Activated naive CD4-positive, alpha-beta T cell treated with anti-CD3 and anti-CD28 coated beads for 36 hours (primary cell): ENCODE data around the gene SLFNL1. TPM values are rescaled to one million over a fixed set of nuclear protein-coding genes. Genes with fewer than 3 reads are reported as not detected.
A peak's percentile ranks its signal among the peaks of the same experiment; 100 is the strongest.

Experiments used
- CTCF ChIA-PET: fragments of 350-600 bp; sonication (Branson Sonifier 250); formaldehyde crosslinking; loops from one replicate; lab custom pipeline; 2021; ENCODE audit warnings: antibody characterized with exemption; lab: Charles Lee
- DNase-seq: peaks from one replicate; pipeline ENCODE4 v3.0.0-alpha.2; 2020
- H3K27ac Mint-ChIP-seq: one replicate; pipeline ENCODE4 v1.8.0; 2021; ENCODE audit warnings: mild to moderate bottlenecking, mixed read lengths
- H3K27me3 Mint-ChIP-seq: one replicate; pipeline ENCODE4 v1.8.0; 2021; ENCODE audit warnings: low read depth, mixed read lengths
- H3K36me3 Mint-ChIP-seq: one replicate; pipeline ENCODE4 v1.8.0; 2021; ENCODE audit warnings: low read depth, mixed read lengths
- H3K4me1 Mint-ChIP-seq: one replicate; pipeline ENCODE4 v1.8.0; 2021; ENCODE audit warnings: low read depth, mixed read lengths
- H3K4me3 Mint-ChIP-seq: one replicate; pipeline ENCODE4 v1.8.0; 2021; ENCODE audit warnings: mild to moderate bottlenecking, moderate library complexity, mixed read lengths
- H3K9me3 Mint-ChIP-seq: one replicate; pipeline ENCODE4 v1.8.0; 2021; ENCODE audit warnings: mixed read lengths
- intact Hi-C: fragments of 100-400 bp; cut with micrococcal nuclease; formaldehyde crosslinking; loops from one replicate; pipeline ENCODE4 v1.15.1; 2023
- total RNA-seq, 2 experiments: library from RNA; stranded (reverse); gene quantifications; one replicate each; pipeline ENCODE4 v1.2.3, GENCODE V29; 2021

The SLFNL1 gene
- total RNA-seq, 2 experiments from 2014 or later = 0.10 to 0.12 TPM

- CTCF ChIA-PET = interaction anchor here (0.8 to 1.4 kb wide), 6 partner anchors 19 to 312 kb away, joined by 3 to 22 read pairs (median 3); partner anchors contain the start of gene NFYC
- intact Hi-C loops = loop anchor here (1.0 kb wide), 5 partner anchors 19 to 239 kb away; partner anchors contain the start of genes CITED4, CTPS1 and SCMH1
- peaks cover 61% of the 10 kb centered on the region for H3K36me3 Mint-ChIP-seq
Observed at GRCh38 chr1:41003127-41003639, 18.3 kb downstream of the SLFNL1 start.

GRCh38 chr1:40998668-40999067, 22.9 kb downstream of the SLFNL1 start:
- peaks cover 64% of the 10 kb centered on the region for H3K36me3 Mint-ChIP-seq
- no peak overlapping the region for H3K27ac Mint-ChIP-seq
- H3K4me1 Mint-ChIP-seq = peaks cover 35% of the 10 kb centered on the region
- DNase-seq = no peak
- H3K27me3 Mint-ChIP-seq = no peaks in the 10 kb centered on the region
- CTCF ChIA-PET = no interaction called here
- intact Hi-C loops = no loop called here
- no peak overlapping the region for H3K4me3 Mint-ChIP-seq
- H3K9me3 Mint-ChIP-seq = no peaks in the 10 kb centered on the region

More at GRCh38 chr1:41003127-41003639, 18.3 kb downstream of the SLFNL1 start:
- Mint-ChIP-seq H3K4me1 (peaks cover 38% of the 10 kb centered on the region), H3K27me3 (no peaks in the 10 kb centered on the region), H3K27ac (no peak overlapping the region), H3K4me3 (no peak overlapping the region), H3K9me3 (no peaks in the 10 kb centered on the region)
- no peak for DNase-seq

DNA sequence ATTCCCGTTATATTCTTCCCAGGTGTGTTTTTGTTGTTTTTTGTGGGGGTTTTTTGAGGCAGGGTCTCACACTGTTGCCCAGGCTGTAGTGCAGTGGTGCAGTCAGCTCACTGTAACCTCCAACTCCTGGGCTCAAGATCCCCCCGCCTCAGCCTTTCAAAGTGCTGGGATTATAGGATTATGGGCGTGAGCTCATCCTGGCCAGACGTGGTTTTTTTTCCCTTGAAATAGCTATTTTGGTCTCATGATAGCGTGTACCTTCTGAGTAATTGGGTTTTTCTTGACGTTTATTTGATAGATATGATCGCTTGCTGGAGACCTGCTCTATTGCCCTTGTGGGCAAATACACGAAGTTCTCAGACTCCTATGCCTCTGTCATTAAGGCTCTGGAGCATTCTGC, 24.4 kb downstream of the SLFNL1 start:
- H3K4me1 Mint-ChIP-seq = peaks cover 20% of the 10 kb centered on the region
- H3K4me3 Mint-ChIP-seq = no peak overlapping the region
- intact Hi-C loops = no loop called here
- H3K9me3 Mint-ChIP-seq = no peaks in the 10 kb centered on the region
- CTCF ChIA-PET = interaction anchor here (0.6 kb wide), 1 partner anchor 266 kb away, joined by 6 read pairs; no protein-coding TSS in a partner anchor
- no peaks in the 10 kb centered on the region for H3K27me3 Mint-ChIP-seq
- no peak overlapping the region for H3K27ac Mint-ChIP-seq
- DNase-seq = no peak
- H3K36me3 Mint-ChIP-seq = peaks cover 67% of the 10 kb centered on the region

DNA sequence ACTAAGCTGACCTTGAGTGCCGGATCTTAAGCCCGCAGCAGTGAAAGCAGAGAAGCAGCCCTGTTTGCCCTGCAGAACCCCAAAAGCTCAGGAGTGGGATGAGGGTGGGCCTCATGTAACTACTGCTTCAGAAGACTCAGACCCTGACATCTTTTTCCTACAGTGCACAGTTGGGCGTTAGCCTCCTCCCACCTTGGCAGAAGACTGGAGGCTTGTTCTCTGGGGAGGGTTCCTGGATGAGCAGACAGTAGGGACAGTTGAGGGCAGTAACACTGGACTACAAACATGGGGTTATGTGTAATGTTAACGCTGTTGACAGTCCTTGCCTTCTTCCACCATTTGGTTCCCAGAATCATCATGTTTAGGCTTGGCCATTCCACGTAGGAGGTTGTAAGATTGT, 32.5 kb downstream of the SLFNL1 start:
- Mint-ChIP-seq H3K9me3 (no peaks in the 10 kb centered on the region), H3K36me3 (peaks cover 87% of the 10 kb centered on the region), H3K4me1 (peaks cover 21% of the 10 kb centered on the region), H3K27ac (no peak overlapping the region), H3K4me3 (no peak overlapping the region), H3K27me3 (no peaks in the 10 kb centered on the region)
- intact Hi-C loops = loop anchor here (10.0 kb wide), 1 partner anchor 806 kb away; no protein-coding TSS in a partner anchor
- CTCF ChIA-PET = no interaction called here
- no peak for DNase-seq

DNA sequence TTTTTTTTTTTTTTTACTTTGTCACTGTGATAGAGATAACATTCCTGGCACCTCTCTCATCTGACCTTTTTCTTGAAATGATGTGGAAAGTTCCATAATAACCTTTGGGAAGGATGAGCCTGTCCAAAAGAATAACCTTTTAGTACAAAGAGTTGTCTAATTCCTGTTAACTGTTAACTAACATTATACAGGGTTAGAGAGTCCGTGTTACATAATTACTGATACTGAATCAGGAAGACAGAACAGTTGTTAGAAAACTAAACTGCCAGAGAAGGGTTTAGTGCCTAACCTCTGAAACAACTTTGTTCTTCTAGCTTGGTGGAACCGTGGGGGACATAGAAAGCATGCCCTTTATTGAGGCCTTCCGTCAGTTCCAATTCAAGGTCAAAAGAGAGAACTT, 33.2 kb downstream of the SLFNL1 start:
- H3K4me3 Mint-ChIP-seq = no peak overlapping the region
- peaks cover 28% of the 10 kb centered on the region for H3K4me1 Mint-ChIP-seq
- H3K9me3 Mint-ChIP-seq = no peaks in the 10 kb centered on the region
- CTCF ChIA-PET = no interaction called here
- DNase-seq = no peak
- H3K27ac Mint-ChIP-seq = no peak overlapping the region
- intact Hi-C loops = loop anchor here (10.0 kb wide), 1 partner anchor 807 kb away; no protein-coding TSS in a partner anchor
- H3K27me3 Mint-ChIP-seq = no peaks in the 10 kb centered on the region
- peaks cover 88% of the 10 kb centered on the region for H3K36me3 Mint-ChIP-seq

DNA sequence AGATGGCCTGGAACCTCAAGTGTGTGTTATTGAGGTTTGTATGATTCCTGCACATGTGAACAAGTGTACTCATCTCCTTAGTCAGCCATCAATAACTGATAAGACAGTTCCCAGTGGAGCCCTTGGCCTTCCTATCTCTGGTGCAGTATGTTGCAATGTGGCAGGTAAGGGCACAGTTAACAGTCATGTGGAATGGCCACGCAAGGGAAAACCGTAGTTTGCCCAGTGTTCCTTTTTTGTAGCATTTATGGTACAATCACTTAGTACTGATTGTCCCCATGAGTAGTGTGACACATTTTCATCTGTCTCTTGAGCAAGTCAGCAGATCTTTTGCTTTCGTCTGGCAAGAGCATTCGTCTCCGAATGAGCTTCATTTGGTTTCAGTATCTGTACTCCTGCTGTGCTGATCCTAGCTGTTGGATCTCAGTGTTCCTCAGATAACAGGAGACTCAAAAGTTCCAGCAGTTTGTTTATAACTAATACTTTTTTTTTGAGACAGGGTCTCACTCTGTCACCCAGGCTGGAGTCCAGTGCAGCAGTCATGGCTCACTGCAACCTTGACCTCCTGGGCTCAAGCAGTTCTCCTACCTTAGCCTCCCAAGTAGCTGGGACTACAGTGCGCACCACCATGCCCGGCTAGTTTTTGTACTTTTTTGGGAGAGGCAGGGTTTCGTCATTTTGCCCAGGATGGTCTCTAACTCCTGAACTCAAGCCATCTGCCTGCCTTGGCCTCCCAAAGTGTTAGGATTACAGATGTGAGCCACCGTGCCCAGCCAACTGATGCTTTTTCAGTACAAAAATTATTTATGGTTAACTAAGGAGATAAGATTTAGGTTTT, 33.9 kb downstream of the SLFNL1 start:
- DNase-seq = no peak
- intact Hi-C loops = loop anchor here (10.0 kb wide), 1 partner anchor 807 kb away; no protein-coding TSS in a partner anchor
- Mint-ChIP-seq H3K36me3 (peaks cover 86% of the 10 kb centered on the region), H3K27me3 (no peaks in the 10 kb centered on the region), H3K4me1 (peaks cover 34% of the 10 kb centered on the region), H3K27ac (no peak overlapping the region), H3K9me3 (no peaks in the 10 kb centered on the region), H3K4me3 (no peak overlapping the region)
- CTCF ChIA-PET = interaction anchor here (0.7 kb wide), 1 partner anchor 25 kb away, joined by 3 read pairs; no protein-coding TSS in a partner anchor

DNA sequence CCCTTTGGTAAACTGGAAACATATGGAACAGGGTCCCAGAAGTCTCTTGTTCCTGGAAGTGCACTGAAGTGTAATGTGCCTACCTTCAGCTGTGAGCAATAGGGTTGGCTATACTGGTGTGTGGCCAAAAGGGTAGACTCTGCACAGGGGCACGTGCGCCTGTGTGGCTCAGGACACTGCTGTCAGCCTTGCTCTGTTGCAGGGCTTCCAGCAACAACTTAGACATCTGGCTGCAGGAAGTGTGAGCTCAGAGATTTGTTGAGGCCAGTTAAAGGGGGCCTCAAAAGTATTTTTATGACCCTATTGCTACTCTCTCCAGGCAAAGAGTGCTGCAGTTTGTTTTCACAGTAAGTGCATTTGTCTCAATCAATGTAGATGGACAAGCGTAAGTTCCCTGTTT, 34.6 kb downstream of the SLFNL1 start:
- H3K9me3 Mint-ChIP-seq = no peaks in the 10 kb centered on the region
- H3K4me3 Mint-ChIP-seq = no peak overlapping the region
- H3K4me1 Mint-ChIP-seq = peaks cover 41% of the 10 kb centered on the region
- peaks cover 85% of the 10 kb centered on the region for H3K36me3 Mint-ChIP-seq
- CTCF ChIA-PET = interaction anchor here (0.7 kb wide), 1 partner anchor 26 kb away, joined by 3 read pairs; no protein-coding TSS in a partner anchor
- intact Hi-C loops = loop anchor here (10.0 kb wide), 1 partner anchor 808 kb away; no protein-coding TSS in a partner anchor
- no peak overlapping the region for H3K27ac Mint-ChIP-seq
- no peaks in the 10 kb centered on the region for H3K27me3 Mint-ChIP-seq
- DNase-seq = no peak

DNA sequence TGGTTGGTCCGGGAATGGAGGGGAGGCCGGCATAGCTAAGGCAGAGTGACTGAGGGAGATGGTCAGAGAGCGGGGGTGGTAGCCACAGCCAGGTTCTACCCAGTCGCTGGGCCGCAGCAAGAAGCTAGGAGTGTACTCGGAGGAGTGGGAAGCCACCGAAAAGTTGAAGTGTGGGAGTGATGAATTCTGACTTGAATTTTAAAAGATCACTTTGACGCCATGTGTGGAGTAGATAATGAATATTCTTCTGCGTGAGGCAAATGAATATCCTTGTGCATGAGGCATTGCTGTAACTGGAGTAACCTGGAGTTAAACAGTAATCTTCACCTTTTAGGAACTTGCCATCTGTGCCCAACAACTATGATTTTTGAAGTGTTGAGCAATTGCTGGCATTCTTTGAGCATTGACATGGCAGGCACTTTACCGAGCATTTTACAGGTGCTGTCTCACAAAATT, 35.2 kb downstream of the SLFNL1 start:
- CTCF ChIA-PET = no interaction called here
- no peaks in the 10 kb centered on the region for H3K9me3 Mint-ChIP-seq
- no peak overlapping the region for H3K27ac Mint-ChIP-seq
- H3K4me1 Mint-ChIP-seq = peaks cover 46% of the 10 kb centered on the region
- DNase-seq = no peak
- H3K36me3 Mint-ChIP-seq = peaks cover 80% of the 10 kb centered on the region
- no peak overlapping the region for H3K4me3 Mint-ChIP-seq
- intact Hi-C loops = loop anchor here (10.0 kb wide), 1 partner anchor 808 kb away; no protein-coding TSS in a partner anchor
- H3K27me3 Mint-ChIP-seq = no peaks in the 10 kb centered on the region

DNA sequence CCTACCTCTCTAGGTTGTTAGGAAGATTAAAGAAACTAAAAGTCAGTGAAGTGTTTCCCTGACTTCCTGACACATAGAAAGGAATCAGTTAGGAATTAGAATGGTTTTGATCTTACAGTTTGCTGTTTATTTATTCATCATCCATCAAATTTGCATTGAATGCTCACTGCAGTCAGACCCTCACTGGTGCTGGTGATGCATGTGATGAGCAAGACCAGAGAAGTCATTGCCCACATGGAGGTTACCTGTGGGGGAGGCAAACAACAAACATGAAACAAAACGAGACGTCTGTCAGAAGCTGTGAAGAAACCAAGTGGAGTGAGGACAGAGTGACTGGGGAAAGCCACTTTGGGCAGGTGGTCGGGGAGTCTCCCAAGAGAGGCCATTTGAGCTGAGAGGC, 35.6 kb downstream of the SLFNL1 start:
- H3K27ac Mint-ChIP-seq = no peak overlapping the region
- CTCF ChIA-PET = interaction anchor here (3.4 kb wide), 1 partner anchor 18 kb away, joined by 22 read pairs; no protein-coding TSS in a partner anchor
- H3K36me3 Mint-ChIP-seq = peaks cover 80% of the 10 kb centered on the region
- intact Hi-C loops = loop anchor here (2.0 to 10.0 kb wide), 2 partner anchors 255 to 809 kb away; no protein-coding TSS in a partner anchor
- H3K9me3 Mint-ChIP-seq = no peaks in the 10 kb centered on the region
- H3K27me3 Mint-ChIP-seq = no peaks in the 10 kb centered on the region
- H3K4me1 Mint-ChIP-seq = peaks cover 51% of the 10 kb centered on the region
- DNase-seq = no peak
- no peak overlapping the region for H3K4me3 Mint-ChIP-seq

DNA sequence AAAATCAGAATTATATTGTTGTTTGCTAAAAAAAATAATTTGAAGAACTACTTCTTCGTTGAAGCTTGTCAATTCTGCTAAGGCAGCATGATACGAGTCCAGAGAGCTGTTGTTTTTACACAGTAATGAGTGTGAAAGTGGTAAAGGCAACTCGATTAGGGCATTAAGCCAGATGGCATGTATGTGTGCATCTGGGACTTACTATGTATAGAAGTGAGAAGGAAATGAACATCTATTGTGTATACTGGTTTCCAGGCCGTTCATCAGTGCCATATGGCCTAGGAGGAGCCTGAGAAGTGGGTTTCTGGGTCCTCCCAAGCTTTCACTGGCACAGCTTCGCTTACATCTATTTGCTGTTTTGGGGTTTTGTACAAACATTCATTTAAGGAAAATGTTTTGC, 36.4 kb downstream of the SLFNL1 start:
- no peak overlapping the region for H3K27ac Mint-ChIP-seq
- peaks cover 55% of the 10 kb centered on the region for H3K4me1 Mint-ChIP-seq
- H3K36me3 Mint-ChIP-seq = peaks cover 80% of the 10 kb centered on the region
- no peak overlapping the region for H3K4me3 Mint-ChIP-seq
- CTCF ChIA-PET = interaction anchor here (0.6 to 3.4 kb wide), 3 partner anchors 15 to 1316 kb away, joined by 3 to 22 read pairs (median 3); no protein-coding TSS in a partner anchor
- intact Hi-C loops = loop anchor here (2.0 to 10.0 kb wide), 2 partner anchors 256 to 810 kb away; no protein-coding TSS in a partner anchor
- no peak for DNase-seq
- H3K9me3 Mint-ChIP-seq = no peaks in the 10 kb centered on the region
- no peaks in the 10 kb centered on the region for H3K27me3 Mint-ChIP-seq

DNA sequence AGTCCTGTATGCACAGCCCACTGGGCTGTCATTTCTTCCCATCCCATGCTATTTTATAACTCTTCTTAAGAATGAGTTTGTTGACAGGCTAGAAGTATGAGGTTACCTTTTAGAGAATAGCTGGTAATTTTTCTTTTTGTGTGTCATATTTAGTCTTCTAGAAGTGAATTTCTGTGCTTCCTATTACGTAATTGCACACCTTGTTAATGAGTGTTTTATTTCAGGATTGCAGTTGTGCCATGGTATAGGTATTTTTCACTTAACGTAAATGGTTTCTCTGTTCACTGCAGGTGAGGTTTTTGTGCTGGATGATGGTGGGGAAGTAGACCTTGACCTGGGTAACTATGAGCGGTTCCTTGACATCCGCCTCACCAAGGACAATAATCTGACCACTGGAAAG, 37.0 kb downstream of the SLFNL1 start:
- peak overlapping the region; percentile 67 for H3K27ac Mint-ChIP-seq
- peaks cover 55% of the 10 kb centered on the region for H3K4me1 Mint-ChIP-seq
- CTCF ChIA-PET = interaction anchor here (0.6 to 3.4 kb wide), 4 partner anchors 8 to 1737 kb away, joined by 3 to 22 read pairs (median 4); no protein-coding TSS in a partner anchor
- no peak for DNase-seq
- no peaks in the 10 kb centered on the region for H3K27me3 Mint-ChIP-seq
- H3K4me3 Mint-ChIP-seq = no peak overlapping the region
- intact Hi-C loops = loop anchor here (1.0 to 10.0 kb wide), 4 partner anchors 19 to 810 kb away; partner anchors contain the start of gene ZNF684
- H3K9me3 Mint-ChIP-seq = no peaks in the 10 kb centered on the region
- H3K36me3 Mint-ChIP-seq = peaks cover 78% of the 10 kb centered on the region

DNA sequence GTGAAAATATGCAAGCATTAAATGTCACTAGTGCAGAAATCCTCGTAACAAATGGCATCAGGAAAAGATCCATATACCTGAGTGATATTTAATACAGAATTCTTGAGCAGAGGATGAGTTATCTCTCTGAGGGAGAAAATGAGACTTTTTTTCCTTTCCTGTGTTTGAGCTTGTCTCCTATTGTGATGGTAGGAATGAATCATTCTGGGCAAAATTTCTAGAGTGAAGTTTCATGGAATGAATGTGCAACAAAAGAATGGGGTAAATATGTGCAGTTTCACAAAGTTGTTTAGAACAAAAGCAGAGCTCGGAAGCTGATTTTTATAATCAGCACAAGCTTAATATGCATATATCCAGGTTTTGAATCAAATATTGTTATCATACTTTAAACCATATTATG, 37.5 kb downstream of the SLFNL1 start:
- H3K27me3 Mint-ChIP-seq = no peaks in the 10 kb centered on the region
- CTCF ChIA-PET = interaction anchor here (0.6 to 3.4 kb wide), 4 partner anchors 9 to 1738 kb away, joined by 3 to 22 read pairs (median 4); no protein-coding TSS in a partner anchor
- DNase-seq = no peak
- peaks cover 73% of the 10 kb centered on the region for H3K36me3 Mint-ChIP-seq
- intact Hi-C loops = loop anchor here (1.0 to 10.0 kb wide), 4 partner anchors 19 to 811 kb away; partner anchors contain the start of gene ZNF684
- peak overlapping the region; percentile 67 for H3K27ac Mint-ChIP-seq
- H3K4me1 Mint-ChIP-seq = peaks cover 55% of the 10 kb centered on the region
- H3K9me3 Mint-ChIP-seq = no peaks in the 10 kb centered on the region
- H3K4me3 Mint-ChIP-seq = no peak overlapping the region
